HFF-Myc (cell line): ENCODE data around the gene TAF8.
"Not testable (repeated sequence)": the region's sequence is repeated elsewhere in the genome, so short reads cannot be mapped to it uniquely, and the experiment has no call there.

Source experiments
- DNase-seq: peaks from one replicate; pipeline ENCODE4 v3.0.0-alpha.2; 2011; ENCODE audit warnings: low read depth; ENCODE audit errors: extremely low read depth
- H3K4me3 ChIP-seq: replicated peaks from 2 replicates; pipeline ENCODE4 v1.5.1; 2011; ENCODE audit warnings: low read depth, mild to moderate bottlenecking, control low read depth, low read length
- CTCF ChIP-seq: IDR thresholded peaks from 2 replicates; pipeline ENCODE4 v1.5.1; 2012; ENCODE audit warnings: mild to moderate bottlenecking, low read depth, low read length, control low read depth; ENCODE audit errors: missing control alignments

Gene TAF8

DNA sequence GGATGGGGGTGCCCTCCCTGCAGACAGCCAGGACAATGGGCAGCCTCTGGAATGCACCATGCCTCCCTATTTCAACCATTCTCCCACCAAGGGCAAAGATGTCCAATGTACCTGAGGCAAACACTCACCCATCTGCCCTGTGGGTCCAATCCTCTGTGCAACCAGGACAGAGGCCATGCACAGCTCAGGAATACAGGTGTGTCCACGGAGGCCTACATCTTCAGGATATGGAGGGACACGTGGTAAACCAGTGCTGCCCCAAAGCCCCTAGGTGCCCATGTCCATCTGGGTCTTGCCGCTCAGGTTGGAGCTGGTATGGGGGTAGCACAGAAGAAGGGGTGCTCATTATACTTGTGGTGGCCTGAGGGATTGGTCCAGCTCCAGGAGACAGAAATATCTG, 20.4 kb upstream of the TAF8 start:
- DNase-seq: no peak
- no peak overlapping the region for H3K4me3 ChIP-seq
- no peak for TF ChIP-seq CTCF

DNA sequence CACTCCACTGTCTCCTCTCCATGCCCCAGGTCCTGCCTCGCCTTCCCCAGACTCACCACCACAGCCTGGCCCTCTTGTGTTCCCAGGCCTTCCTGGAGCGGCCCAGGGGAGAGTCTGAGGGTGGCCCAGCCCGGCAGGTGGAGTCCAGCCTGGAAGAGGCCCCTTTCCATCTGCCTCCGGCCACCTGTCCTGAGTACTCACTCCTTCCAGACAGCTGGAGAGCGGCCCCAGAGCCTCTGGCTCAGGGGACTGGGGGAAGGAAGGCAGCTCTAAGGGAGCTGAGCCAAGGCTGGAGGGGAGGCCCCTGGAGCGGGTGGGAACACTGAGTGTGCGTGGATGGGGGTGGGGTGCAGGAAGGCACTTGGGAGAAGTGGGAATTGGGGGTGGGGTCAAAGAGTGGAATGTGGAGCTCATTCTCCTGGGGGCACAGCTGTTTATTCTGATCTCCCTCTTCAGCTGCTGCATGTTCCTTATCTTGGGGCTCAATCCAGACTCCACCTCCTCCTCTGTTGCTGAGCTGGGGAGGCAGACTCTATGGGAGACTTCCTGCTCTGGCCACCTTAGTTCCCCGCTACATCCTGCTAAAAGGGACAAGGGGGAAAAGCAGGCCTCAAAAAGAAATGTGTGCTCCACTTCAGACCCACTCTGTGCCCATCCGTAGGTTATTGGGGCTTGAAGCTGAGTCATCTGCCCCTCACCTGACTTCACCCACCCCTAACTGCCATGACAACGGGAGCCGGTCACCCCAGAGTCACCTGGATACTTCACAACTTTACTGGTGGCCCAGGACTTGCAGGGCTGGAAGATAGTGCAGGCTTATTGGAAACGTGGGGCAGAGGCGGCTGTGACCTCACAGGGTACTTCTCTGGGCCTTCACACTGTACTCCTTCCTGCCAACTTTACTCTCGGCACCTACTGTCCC, 19.5 kb upstream of the TAF8 start:
- no peak for TF ChIP-seq CTCF
- DNase-seq: no peak
- no peak overlapping the region for H3K4me3 ChIP-seq

DNA sequence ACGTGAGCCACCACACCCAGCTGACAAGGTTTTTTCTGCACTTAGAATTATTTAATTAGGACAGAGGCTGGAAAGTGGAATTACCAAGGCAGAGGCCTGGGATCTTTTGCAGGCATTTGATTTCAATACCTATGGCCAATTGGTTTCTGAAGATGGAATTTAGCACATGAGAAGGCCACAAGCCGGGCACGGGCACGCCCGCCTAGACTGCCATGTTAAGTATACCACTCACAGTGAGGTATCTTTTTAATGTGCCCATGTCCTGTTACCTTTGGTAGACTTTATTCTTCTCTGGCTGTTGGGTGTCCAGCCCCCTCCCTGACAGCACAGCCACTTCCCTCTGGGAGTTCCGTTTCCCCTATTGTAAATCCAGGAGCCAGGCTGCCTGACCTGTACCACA, 18.0 kb upstream of the TAF8 start:
- no peak for DNase-seq
- TF ChIP-seq CTCF: no peak
- H3K4me3 ChIP-seq: no peak overlapping the region

DNA sequence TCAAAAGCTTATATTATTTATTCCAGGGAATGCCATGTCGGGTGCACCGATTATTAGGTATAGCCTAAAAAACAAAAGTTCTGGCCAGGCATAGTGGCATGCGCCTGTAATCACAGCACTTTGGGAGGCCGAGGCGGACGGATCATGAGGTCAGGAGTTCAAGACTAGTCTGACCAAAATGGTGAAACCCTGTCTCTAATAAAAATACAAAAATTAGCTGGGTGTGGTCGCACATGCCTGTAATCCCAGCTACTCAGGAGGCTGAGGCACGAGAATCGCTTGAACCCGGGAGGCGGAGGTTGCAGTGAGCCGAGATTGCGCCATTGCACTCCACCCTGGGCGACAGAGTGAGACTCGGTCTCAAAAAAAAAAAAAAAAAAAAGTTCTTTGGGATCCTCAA, 12.7 kb upstream of the TAF8 start:
- not testable (repeated sequence) for H3K4me3 ChIP-seq, DNase-seq

- no peak for TF ChIP-seq CTCF
- DNase-seq: no peak
- H3K4me3 ChIP-seq: no peak overlapping the region
Observed at GRCh38 chr6:42038163-42038562, 12.2 kb upstream of the TAF8 start.

DNA sequence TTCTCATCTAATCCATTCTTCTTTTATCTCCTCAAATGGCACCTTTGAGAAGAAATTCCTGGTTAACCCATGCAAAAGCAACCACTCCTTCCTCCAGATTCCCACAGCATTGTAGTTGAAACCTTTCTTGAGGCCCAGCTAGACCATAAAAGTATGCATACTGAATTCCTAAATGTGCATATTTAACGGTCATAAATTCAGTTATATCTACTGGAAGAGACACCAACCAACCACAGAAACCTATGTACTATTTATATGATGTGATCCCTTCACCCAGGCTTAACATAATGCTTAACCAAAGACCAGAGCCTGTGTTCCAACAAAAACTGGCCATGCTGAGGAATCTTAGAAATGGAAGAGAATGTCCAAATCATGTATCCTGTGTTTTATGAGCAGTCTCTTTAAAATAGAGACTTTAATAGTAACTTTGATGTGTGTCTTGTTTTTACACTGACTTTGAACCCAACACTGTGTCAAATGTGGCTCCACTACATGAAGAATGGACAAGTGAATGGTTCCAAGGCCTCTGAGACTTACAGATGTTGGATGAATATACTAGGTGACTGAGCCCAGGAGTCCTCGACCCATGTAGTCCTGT, 11.4 kb upstream of the TAF8 start:
- TF ChIP-seq CTCF: no peak
- H3K4me3 ChIP-seq: no peak overlapping the region
- no peak for DNase-seq

- no peak for DNase-seq
- H3K4me3 ChIP-seq: no peak overlapping the region
- no peak for TF ChIP-seq CTCF
Observed at GRCh38 chr6:42040856-42041480, 9.4 kb upstream of the TAF8 start.
